Measurements from ENCODE around the gene ZDHHC24.

The ZDHHC24 gene

DNA sequence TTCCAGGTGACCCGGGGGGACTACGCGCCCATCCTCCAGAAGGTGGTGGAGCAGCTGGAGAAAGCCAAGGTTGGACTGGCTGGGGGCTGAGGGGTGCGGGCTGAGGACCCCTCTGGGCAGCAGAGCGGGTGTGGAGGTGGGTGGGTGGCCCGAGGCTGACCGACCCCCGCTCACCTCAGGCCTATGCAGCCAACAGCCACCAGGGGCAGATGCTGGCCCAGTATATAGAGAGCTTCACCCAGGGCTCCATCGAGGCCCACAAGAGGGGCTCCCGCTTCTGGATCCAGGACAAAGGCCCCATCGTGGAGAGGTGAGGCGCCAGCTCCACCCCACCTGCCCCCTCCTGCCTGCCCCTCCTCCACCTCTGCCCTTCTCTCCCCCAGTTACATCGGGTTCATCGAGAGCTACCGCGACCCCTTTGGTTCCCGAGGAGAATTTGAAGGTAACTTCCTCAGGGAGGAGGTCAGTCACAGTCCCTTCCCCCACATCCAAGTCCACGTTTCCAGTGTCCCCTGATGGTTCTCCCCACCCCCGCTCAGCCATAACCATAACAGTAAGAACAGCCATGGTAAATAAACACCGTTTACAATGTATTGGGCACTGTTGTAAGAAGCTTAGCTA lies 54.4 kb downstream of the ZDHHC24 start:
- H3K27me3 ChIP-seq (ENCODE audit: control insufficient read depth, insufficient read depth, low read length) = no peaks in the 10 kb centered on the region
- H3K4me2 ChIP-seq (ENCODE audit: low read length) = no peak overlapping the region
- no peaks in the 10 kb centered on the region for H3K4me1 ChIP-seq (ENCODE audit: control insufficient read depth, insufficient read depth, low read length)
- H3K4me3 ChIP-seq (ENCODE audit: low read length) = no peak overlapping the region
- peaks cover 66% of the 10 kb centered on the region for H3K36me3 ChIP-seq (ENCODE audit: insufficient read depth, low read length)
- H3K9ac ChIP-seq (ENCODE audit: low read depth, low read length) = no peak overlapping the region
- no peaks in the 10 kb centered on the region for H3K9me3 ChIP-seq (replicated peaks; ENCODE audit: low read length)

DNA sequence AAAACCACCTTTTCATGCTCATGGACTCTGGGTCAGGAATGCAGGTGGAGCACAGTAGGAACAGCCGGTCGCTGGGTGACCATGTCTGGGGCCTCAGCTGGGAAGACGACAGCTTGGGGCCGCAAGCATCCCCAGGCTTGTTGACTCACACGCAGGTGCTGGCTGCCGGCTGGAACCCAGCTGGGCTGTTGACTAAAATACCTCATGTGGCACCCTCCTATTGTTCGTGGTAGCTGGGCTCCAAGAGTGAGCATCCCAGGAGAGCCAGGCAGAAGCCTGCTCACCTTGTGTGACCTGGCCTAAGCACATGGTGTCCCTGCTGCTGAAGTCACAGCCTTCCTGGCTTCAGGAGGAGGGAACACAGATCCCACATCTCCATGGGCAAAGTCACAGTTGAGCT lies 56.2 kb downstream of the ZDHHC24 start:
- Histone ChIP-seq H3K4me3 (ENCODE audit: low read length) (no peak overlapping the region), H3K27me3 (ENCODE audit: control insufficient read depth, insufficient read depth, low read length) (no peaks in the 10 kb centered on the region), H3K4me2 (ENCODE audit: low read length) (no peak overlapping the region), H3K9ac (ENCODE audit: low read depth, low read length) (no peak overlapping the region), H3K36me3 (ENCODE audit: insufficient read depth, low read length) (peaks cover 53% of the 10 kb centered on the region), H3K9me3 (replicated peaks; ENCODE audit: low read length) (no peaks in the 10 kb centered on the region), H3K4me1 (ENCODE audit: control insufficient read depth, insufficient read depth, low read length) (no peaks in the 10 kb centered on the region)

DNA sequence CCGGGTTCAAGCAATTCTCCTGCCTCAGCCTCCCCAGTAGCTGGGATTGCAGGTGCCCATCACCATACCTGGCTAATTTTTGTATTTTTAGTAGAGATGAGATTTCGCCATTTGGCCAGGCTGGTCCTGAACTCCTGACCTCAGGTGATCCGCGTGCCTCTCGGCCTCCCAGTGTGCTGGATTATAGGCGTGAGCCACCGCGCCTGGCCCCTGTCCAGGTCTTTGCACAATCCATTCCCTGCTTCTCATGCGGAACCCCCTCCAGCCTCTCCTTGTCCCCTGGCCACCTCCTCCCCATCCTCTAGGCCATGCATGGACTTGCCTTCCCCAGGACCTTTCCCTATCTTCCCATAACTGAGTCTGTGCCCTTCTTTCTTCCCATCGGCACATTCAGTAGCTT lies 56.9 kb downstream of the ZDHHC24 start:
- Histone ChIP-seq H3K9me3 (replicated peaks; ENCODE audit: low read length) (no peaks in the 10 kb centered on the region), H3K4me2 (ENCODE audit: low read length) (no peak overlapping the region), H3K9ac (ENCODE audit: low read depth, low read length) (no peak overlapping the region), H3K4me3 (ENCODE audit: low read length) (no peak overlapping the region), H3K27me3 (ENCODE audit: control insufficient read depth, insufficient read depth, low read length) (no peaks in the 10 kb centered on the region), H3K4me1 (ENCODE audit: control insufficient read depth, insufficient read depth, low read length) (no peaks in the 10 kb centered on the region), H3K36me3 (ENCODE audit: insufficient read depth, low read length) (peaks cover 49% of the 10 kb centered on the region)

DNA sequence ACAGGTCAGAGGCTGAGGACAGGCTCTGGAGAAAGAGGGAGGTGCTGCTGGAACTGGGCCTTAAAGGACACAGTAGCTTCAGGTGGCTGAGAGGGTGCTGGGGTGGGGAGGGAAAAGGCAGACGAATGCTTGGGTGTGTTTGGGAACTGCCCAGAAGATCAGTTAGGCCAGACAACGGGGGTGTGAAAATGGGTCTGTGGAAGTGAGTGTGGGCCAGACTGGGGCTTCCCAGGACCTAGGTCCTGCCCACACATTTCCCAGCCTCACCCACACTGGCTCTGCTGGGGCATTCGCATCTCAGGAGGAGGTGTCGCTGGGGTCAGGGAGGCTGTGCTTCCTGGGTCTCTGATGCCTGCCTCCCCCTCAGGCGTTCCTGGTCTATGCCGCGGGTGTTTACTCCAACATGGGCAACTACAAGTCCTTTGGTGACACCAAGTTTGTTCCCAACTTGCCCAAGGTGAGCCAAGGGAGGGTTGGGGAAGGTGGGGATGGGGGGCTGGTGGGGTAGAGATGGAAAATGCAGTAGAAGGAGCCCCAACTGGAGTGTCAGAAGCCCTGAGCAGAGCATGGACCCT lies 61.0 kb downstream of the ZDHHC24 start:
- peaks cover 11% of the 10 kb centered on the region for H3K4me1 ChIP-seq (ENCODE audit: control insufficient read depth, insufficient read depth, low read length)
- no peaks in the 10 kb centered on the region for H3K27me3 ChIP-seq (ENCODE audit: control insufficient read depth, insufficient read depth, low read length)
- H3K9me3 ChIP-seq (replicated peaks; ENCODE audit: low read length) = no peaks in the 10 kb centered on the region
- no peak overlapping the region for H3K4me2 ChIP-seq (ENCODE audit: low read length)
- H3K4me3 ChIP-seq (ENCODE audit: low read length) = no peak overlapping the region
- no peak overlapping the region for H3K9ac ChIP-seq (ENCODE audit: low read depth, low read length)
- H3K36me3 ChIP-seq (ENCODE audit: insufficient read depth, low read length) = peaks cover 24% of the 10 kb centered on the region

DNA sequence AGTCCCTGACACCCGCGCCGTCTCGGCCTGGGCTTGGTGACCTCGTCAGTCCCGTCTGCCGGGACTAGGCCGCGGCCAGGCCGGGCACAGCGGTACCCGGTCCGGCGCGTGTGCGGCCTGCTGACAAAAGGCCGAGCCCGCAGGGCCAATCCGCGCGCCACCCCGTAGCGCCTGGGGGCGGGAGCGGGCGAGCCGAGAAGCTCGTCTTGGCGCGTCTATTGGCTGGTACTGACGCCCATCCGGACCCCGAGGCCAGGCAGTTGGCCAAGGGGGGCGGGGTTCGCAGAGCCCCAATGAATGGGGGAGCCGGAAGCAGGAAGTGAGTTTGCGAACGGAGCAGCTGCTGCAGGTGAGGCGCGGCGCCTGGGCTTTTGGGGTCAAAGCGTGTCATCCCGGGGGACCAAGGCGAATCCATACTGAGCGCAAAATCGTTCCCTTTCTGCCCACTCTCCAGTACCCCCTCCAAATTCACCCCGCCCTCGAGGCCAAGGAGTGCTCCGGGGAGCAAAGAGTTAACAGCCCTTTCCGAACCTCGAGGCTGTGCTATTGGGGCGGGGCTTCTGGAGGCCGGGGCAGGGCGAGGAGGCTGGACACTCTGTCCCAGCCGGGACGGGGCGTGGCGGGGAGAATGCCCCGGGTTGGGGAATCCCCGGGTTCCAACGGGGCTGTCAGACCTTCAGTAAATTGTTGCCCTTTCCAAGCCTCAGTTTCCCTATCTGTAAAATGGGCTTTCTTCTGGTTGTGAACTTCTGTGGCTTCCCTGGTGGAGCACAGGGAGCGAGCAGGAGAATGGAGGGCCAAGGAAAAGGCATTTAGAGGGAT lies 65.5 kb downstream of the ZDHHC24 start, which contains the start of gene DPP3:
Gene DPP3 (plus strand): TSS at position 318 of the 822 bp plus-strand sequence. CDS start 1,767 bp downstream, outside the sequence.
- Histone ChIP-seq H3K4me2 (ENCODE audit: low read length) (peak within 1 kb of the TSS; percentile 83), H3K9me3 (replicated peaks; ENCODE audit: low read length) (no peaks in the 10 kb centered on the region), H3K36me3 (ENCODE audit: insufficient read depth, low read length) (no peaks in the 10 kb centered on the region), H3K27me3 (ENCODE audit: control insufficient read depth, insufficient read depth, low read length) (no peaks in the 10 kb centered on the region), H3K4me3 (ENCODE audit: low read length) (peak within 1 kb of the TSS; percentile 79), H3K9ac (ENCODE audit: low read depth, low read length) (peak within 1 kb of the TSS; percentile 95), H3K4me1 (ENCODE audit: control insufficient read depth, insufficient read depth, low read length) (peaks cover 19% of the 10 kb centered on the region)

DNA sequence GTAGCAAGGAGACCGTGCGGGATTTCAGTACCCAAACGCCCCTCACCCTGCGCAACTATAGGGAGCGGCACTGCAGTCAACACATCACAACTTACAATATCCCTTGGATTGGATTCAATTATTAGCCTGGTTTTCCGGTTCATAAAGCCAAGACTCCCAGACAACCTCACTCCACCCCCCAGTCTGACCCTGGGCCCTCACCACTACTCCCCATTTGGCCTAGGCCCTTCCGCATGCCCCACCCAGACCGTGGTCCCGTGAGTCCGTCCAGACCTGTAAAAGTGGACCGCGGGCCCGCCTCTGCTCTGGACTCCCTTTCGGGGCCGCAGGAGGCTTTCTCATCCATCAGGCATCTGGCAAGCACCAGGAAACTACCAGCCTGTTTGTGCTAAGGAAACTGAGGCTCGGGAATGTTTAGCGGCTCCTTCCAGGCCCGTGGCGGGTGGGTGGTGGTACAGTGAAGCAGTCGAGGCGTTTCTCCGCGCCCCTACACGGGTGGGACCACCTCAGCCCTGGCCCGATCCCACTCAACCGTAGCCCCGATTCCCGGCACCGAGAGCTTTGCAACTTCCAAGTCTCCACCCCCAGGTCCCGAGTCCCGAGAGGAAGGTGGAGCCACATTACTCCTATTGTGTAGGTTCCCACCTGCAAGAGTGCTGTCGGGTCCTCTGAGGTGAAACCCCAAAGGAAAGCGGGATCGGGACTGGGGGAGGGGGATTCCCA lies 66.3 kb downstream of the ZDHHC24 start:
- H3K4me2 ChIP-seq (ENCODE audit: low read length) = peak overlapping the region; percentile 83
- H3K4me1 ChIP-seq (ENCODE audit: control insufficient read depth, insufficient read depth, low read length) = peaks cover 19% of the 10 kb centered on the region
- H3K9me3 ChIP-seq (replicated peaks; ENCODE audit: low read length) = no peaks in the 10 kb centered on the region
- peak overlapping the region; percentile 95 for H3K9ac ChIP-seq (ENCODE audit: low read depth, low read length)
- H3K27me3 ChIP-seq (ENCODE audit: control insufficient read depth, insufficient read depth, low read length) = no peaks in the 10 kb centered on the region
- peak overlapping the region; percentile 79 for H3K4me3 ChIP-seq (ENCODE audit: low read length)
- H3K36me3 ChIP-seq (ENCODE audit: insufficient read depth, low read length) = no peaks in the 10 kb centered on the region

DNA sequence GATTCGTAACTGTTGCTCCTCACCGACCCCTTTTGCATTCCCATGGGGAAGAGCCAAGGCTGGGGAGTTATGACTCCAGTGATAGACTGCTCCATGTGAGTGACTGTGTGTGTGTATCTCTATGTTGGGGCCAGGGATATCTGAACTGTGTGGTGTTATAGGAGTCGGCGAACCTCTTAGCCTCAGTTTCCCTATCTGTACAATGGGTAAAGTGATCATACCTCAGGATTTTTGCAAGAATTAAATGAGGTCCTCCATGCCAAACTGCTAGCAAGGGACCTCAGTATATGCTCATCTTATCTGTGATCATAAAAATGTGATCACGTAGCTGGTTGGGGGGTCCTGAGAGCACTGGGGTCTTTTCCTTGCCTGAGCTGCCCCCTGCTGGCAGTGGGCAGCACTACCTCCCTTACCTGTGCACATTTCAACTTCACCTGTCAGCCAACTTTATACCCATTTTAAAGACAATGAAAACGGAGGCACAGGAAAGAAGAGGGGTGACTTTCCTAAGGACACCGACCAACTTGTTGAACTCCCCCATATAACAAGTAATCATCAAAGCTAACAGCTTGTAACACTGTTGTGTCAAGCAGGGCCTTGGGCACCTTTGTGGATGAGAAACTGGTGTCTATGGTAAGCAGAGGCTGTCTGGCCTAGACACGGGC lies 67.0 kb downstream of the ZDHHC24 start:
- Histone ChIP-seq H3K9ac (ENCODE audit: low read depth, low read length) (peak overlapping the region; percentile 95), H3K4me1 (ENCODE audit: control insufficient read depth, insufficient read depth, low read length) (peaks cover 19% of the 10 kb centered on the region), H3K9me3 (replicated peaks; ENCODE audit: low read length) (no peaks in the 10 kb centered on the region), H3K4me2 (ENCODE audit: low read length) (peak overlapping the region; percentile 83), H3K27me3 (ENCODE audit: control insufficient read depth, insufficient read depth, low read length) (no peaks in the 10 kb centered on the region), H3K4me3 (ENCODE audit: low read length) (peak overlapping the region; percentile 79), H3K36me3 (ENCODE audit: insufficient read depth, low read length) (peaks cover 2% of the 10 kb centered on the region)

DNA sequence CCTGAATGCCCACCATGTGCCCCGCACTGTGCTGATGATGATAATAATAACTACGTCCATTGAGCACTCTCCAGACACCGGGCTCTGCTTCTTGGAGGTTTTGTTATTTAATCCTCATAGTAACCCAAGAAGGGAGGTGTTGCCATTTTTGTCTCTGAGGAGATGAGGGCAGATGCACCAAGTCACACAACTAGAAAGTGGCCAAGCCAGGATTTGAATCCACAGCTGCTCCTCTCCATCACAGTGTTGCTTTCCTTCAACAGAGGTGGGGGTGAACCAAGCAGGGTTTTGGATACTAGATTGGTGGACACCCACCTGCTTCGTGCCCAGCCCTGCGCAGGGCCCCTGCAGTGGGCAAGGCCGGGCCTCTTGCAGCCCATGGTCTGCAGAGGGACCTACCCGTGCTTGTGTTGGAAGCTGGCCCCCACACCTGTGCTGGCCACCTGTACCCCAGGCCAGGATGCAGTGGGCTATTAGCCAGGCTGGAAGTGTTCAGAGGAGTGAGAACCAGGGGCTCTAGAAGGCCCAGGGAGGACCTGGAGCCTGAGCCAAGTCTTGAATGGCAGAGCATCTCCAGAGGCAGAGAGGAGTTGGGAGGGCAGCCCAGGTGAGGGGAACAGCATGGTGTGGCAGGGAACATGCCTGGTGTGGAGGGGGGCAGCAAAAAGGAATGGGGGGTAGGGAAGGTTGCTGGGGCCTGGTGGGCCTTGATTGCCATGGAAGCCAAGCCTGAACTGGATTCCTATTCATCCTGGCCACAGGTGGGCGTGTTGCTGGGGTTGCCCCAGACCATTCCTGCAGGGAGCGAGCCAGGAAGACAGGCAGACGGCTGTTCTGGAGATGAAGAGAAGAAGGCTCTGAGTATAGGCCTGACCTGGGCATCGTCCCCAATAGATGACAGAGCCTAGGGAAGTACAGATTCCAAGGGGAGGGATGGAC lies 68.3 kb downstream of the ZDHHC24 start:
- Histone ChIP-seq H3K4me3 (ENCODE audit: low read length) (no peak overlapping the region), H3K27me3 (ENCODE audit: control insufficient read depth, insufficient read depth, low read length) (no peaks in the 10 kb centered on the region), H3K4me2 (ENCODE audit: low read length) (no peak overlapping the region), H3K4me1 (ENCODE audit: control insufficient read depth, insufficient read depth, low read length) (peaks cover 19% of the 10 kb centered on the region), H3K36me3 (ENCODE audit: insufficient read depth, low read length) (peaks cover 3% of the 10 kb centered on the region), H3K9me3 (replicated peaks; ENCODE audit: low read length) (no peaks in the 10 kb centered on the region), H3K9ac (ENCODE audit: low read depth, low read length) (no peak overlapping the region)

DNA sequence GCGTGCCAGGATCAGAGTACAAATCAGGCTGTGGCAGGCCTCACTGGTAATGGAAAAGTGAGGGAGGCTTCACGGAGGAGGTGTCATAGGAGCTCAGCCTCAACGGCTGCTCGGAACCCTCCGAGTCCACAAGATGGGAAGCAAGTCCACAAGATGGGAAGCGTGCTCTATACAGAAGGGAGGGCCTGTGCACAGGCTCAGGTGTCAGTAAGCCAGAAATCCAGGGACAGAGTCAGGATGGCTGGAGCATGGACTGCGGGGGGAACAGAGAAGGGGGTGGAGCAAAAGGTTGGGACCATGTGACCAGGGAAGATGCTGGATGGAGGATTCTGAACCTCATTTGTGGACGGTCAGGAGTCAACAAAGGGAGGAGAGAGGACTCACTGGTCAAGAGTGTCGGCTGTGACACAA lies 69.0 kb downstream of the ZDHHC24 start:
- Histone ChIP-seq H3K4me3 (ENCODE audit: low read length) (no peak overlapping the region), H3K9me3 (replicated peaks; ENCODE audit: low read length) (no peaks in the 10 kb centered on the region), H3K36me3 (ENCODE audit: insufficient read depth, low read length) (peaks cover 3% of the 10 kb centered on the region), H3K4me2 (ENCODE audit: low read length) (no peak overlapping the region), H3K9ac (ENCODE audit: low read depth, low read length) (no peak overlapping the region), H3K27me3 (ENCODE audit: control insufficient read depth, insufficient read depth, low read length) (no peaks in the 10 kb centered on the region), H3K4me1 (ENCODE audit: control insufficient read depth, insufficient read depth, low read length) (peaks cover 12% of the 10 kb centered on the region)

DNA sequence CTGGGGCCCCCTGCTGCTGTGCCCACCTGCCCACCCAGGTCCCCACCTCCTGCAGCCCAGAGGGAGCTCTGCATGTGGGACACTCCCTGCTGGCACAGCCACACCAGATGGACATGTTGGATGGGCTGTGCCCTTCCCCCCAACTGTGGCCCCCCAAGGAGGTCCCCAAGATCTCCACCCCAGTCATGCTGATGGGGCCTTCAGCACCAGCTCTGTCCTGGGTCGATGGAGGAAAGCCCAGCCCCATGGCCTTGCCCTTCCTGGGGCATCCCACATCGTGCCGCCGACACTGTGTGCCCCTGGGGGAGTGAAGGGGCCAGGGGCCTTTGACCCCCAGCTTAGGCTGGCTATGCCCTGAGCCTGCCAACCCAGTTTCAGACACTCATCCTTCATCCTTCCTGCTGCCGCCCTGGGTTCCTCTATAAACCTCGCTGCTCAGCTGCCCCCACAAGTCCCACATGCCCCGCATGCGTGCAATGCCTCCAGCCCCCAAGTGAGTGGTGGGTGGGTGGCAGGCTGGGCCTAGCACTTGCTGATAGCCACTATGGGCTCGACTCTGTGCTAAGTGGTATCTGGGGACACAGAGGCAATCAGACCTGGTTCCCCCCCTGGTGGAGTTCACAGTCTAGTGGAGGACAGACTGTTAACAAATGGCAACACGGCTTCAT lies 69.5 kb downstream of the ZDHHC24 start:
- Histone ChIP-seq H3K4me1 (ENCODE audit: control insufficient read depth, insufficient read depth, low read length) (peaks cover 12% of the 10 kb centered on the region), H3K36me3 (ENCODE audit: insufficient read depth, low read length) (peaks cover 3% of the 10 kb centered on the region), H3K9ac (ENCODE audit: low read depth, low read length) (no peak overlapping the region), H3K9me3 (replicated peaks; ENCODE audit: low read length) (no peaks in the 10 kb centered on the region), H3K4me2 (ENCODE audit: low read length) (no peak overlapping the region), H3K4me3 (ENCODE audit: low read length) (no peak overlapping the region), H3K27me3 (ENCODE audit: control insufficient read depth, insufficient read depth, low read length) (no peaks in the 10 kb centered on the region)

Data from skeletal muscle satellite cell (primary cell).